T-helper 1 cell treated with Interleukin-12 subunit alpha and Interleukin-12 subunit beta and Interleukin-4 antibody, amounts not matched to agents 30 μg/mL and 1 μg/mL, for 36 hours (primary cell): ENCODE measurements around the gene ABITRAM.
"Not testable (repeated sequence)": the region's sequence is repeated elsewhere in the genome, so short reads cannot be mapped to it uniquely, and the experiment has no call there.

Experiments
- H3K27ac Mint-ChIP-seq: one replicate; pipeline ENCODE4 v1.8.0; 2021; ENCODE audit warnings: mild to moderate bottlenecking, mixed read lengths
- H3K27me3 Mint-ChIP-seq: one replicate; pipeline ENCODE4 v1.8.0; 2021; ENCODE audit warnings: low read depth, mixed read lengths
- H3K36me3 Mint-ChIP-seq: one replicate; pipeline ENCODE4 v1.8.0; 2021; ENCODE audit warnings: low read depth, mixed read lengths
- H3K4me1 Mint-ChIP-seq: one replicate; pipeline ENCODE4 v1.8.0; 2021; ENCODE audit warnings: low read depth, mixed read lengths
- H3K4me3 Mint-ChIP-seq: one replicate; pipeline ENCODE4 v1.8.0; 2021; ENCODE audit warnings: mild to moderate bottlenecking, moderate library complexity, mixed read lengths
- H3K9me3 Mint-ChIP-seq: one replicate; pipeline ENCODE4 v1.8.0; 2021; ENCODE audit warnings: mixed read lengths

The ABITRAM gene

GRCh38 chr9:108956022-108956630, 21.9 kb downstream of the ABITRAM start:
- Mint-ChIP-seq H3K4me3 (no peak overlapping the region), H3K36me3 (peaks cover 2% of the 10 kb centered on the region), H3K27me3 (no peaks in the 10 kb centered on the region), H3K4me1 (no peaks in the 10 kb centered on the region), H3K9me3 (no peaks in the 10 kb centered on the region), H3K27ac (no peak overlapping the region)

GRCh38 chr9:108956631-108957026, 22.4 kb downstream of the ABITRAM start:
- peaks cover 2% of the 10 kb centered on the region for H3K36me3 Mint-ChIP-seq

GRCh38 chr9:108960331-108960730, 26.1 kb downstream of the ABITRAM start:
- H3K4me1 Mint-ChIP-seq = no peaks in the 10 kb centered on the region
- no peak overlapping the region for H3K4me3 Mint-ChIP-seq
- peaks cover 1% of the 10 kb centered on the region for H3K36me3 Mint-ChIP-seq
- no peaks in the 10 kb centered on the region for H3K27me3 Mint-ChIP-seq
- no peak overlapping the region for H3K27ac Mint-ChIP-seq
- no peaks in the 10 kb centered on the region for H3K9me3 Mint-ChIP-seq

More at GRCh38 chr9:108956631-108957026, 22.4 kb downstream of the ABITRAM start:
- Mint-ChIP-seq H3K9me3 (no peaks in the 10 kb centered on the region), H3K27me3 (no peaks in the 10 kb centered on the region), H3K27ac (no peak overlapping the region), H3K4me3 (no peak overlapping the region), H3K4me1 (no peaks in the 10 kb centered on the region)

GRCh38 chr9:108961151-108961550, 27.0 kb downstream of the ABITRAM start:
- Mint-ChIP-seq H3K36me3 (peaks cover 1% of the 10 kb centered on the region), H3K4me3 (no peak overlapping the region), H3K27me3 (no peaks in the 10 kb centered on the region), H3K9me3 (no peaks in the 10 kb centered on the region), H3K27ac (no peak overlapping the region), H3K4me1 (no peaks in the 10 kb centered on the region)

GRCh38 chr9:108963459-108964143, 29.4 kb downstream of the ABITRAM start:
- H3K4me1 Mint-ChIP-seq = no peaks in the 10 kb centered on the region
- H3K27ac Mint-ChIP-seq = no peak overlapping the region

GRCh38 chr9:108967916-108968315, 33.7 kb downstream of the ABITRAM start:
- Mint-ChIP-seq H3K27ac (no peak overlapping the region), H3K4me1 (no peaks in the 10 kb centered on the region), H3K9me3 (peaks cover 5% of the 10 kb centered on the region), H3K36me3 (peaks cover 7% of the 10 kb centered on the region), H3K4me3 (no peak overlapping the region), H3K27me3 (no peaks in the 10 kb centered on the region)

More at GRCh38 chr9:108963459-108964143, 29.4 kb downstream of the ABITRAM start:
- Mint-ChIP-seq H3K9me3 (no peaks in the 10 kb centered on the region), H3K36me3 (peaks cover 1% of the 10 kb centered on the region), H3K27me3 (no peaks in the 10 kb centered on the region), H3K4me3 (no peak overlapping the region)

GRCh38 chr9:108971392-108971791, 37.2 kb downstream of the ABITRAM start:
- H3K27me3 Mint-ChIP-seq, H3K4me3 Mint-ChIP-seq, H3K9me3 Mint-ChIP-seq, H3K36me3 Mint-ChIP-seq, H3K4me1 Mint-ChIP-seq, H3K27ac Mint-ChIP-seq: not testable (repeated sequence)

GRCh38 chr9:108972186-108972585, 38.0 kb downstream of the ABITRAM start:
- no peaks in the 10 kb centered on the region for H3K27me3 Mint-ChIP-seq
- no peak overlapping the region for H3K4me3 Mint-ChIP-seq
- H3K36me3 Mint-ChIP-seq = peaks cover 6% of the 10 kb centered on the region
- H3K4me1 Mint-ChIP-seq = no peaks in the 10 kb centered on the region
- H3K9me3 Mint-ChIP-seq = peaks cover 5% of the 10 kb centered on the region
- no peak overlapping the region for H3K27ac Mint-ChIP-seq

GRCh38 chr9:108972626-108973209, 38.5 kb downstream of the ABITRAM start:
- H3K27me3 Mint-ChIP-seq = no peaks in the 10 kb centered on the region
- no peak overlapping the region for H3K4me3 Mint-ChIP-seq
- peaks cover 9% of the 10 kb centered on the region for H3K36me3 Mint-ChIP-seq
- H3K9me3 Mint-ChIP-seq = peaks cover 5% of the 10 kb centered on the region
- no peak overlapping the region for H3K27ac Mint-ChIP-seq
- no peaks in the 10 kb centered on the region for H3K4me1 Mint-ChIP-seq

GRCh38 chr9:108973895-108974294, 39.7 kb downstream of the ABITRAM start:
- Mint-ChIP-seq H3K4me3 (no peak overlapping the region), H3K36me3 (peaks cover 9% of the 10 kb centered on the region), H3K9me3 (peaks cover 5% of the 10 kb centered on the region), H3K27me3 (no peaks in the 10 kb centered on the region), H3K27ac (no peak overlapping the region), H3K4me1 (no peaks in the 10 kb centered on the region)

- Mint-ChIP-seq H3K9me3 (no peaks in the 10 kb centered on the region), H3K4me3 (no peak overlapping the region), H3K27ac (no peak overlapping the region), H3K36me3 (peaks cover 3% of the 10 kb centered on the region), H3K4me1 (no peaks in the 10 kb centered on the region), H3K27me3 (no peaks in the 10 kb centered on the region)
Measured at GRCh38 chr9:108978205-108978604, 44.0 kb downstream of the ABITRAM start.

GRCh38 chr9:108980893-108981292, 46.7 kb downstream of the ABITRAM start:
- H3K36me3 Mint-ChIP-seq = peaks cover 3% of the 10 kb centered on the region
- H3K27ac Mint-ChIP-seq = no peak overlapping the region
- no peaks in the 10 kb centered on the region for H3K9me3 Mint-ChIP-seq
- H3K4me1 Mint-ChIP-seq = no peaks in the 10 kb centered on the region
- H3K4me3 Mint-ChIP-seq = no peak overlapping the region
- H3K27me3 Mint-ChIP-seq = no peaks in the 10 kb centered on the region

GRCh38 chr9:108983885-108984284, 49.7 kb downstream of the ABITRAM start:
- Mint-ChIP-seq H3K27me3 (no peaks in the 10 kb centered on the region), H3K4me1 (no peaks in the 10 kb centered on the region), H3K36me3 (peaks cover 5% of the 10 kb centered on the region), H3K9me3 (peaks cover 8% of the 10 kb centered on the region), H3K27ac (no peak overlapping the region), H3K4me3 (no peak overlapping the region)
